Astrocyte (in vitro differentiated cells and primary cell): Measurements from ENCODE around the gene TUBB6. TPM values are rescaled to one million over a fixed set of nuclear protein-coding genes. Genes with fewer than 3 reads are reported as not detected.

ENCODE experiments used
- DNase-seq: peaks from one replicate; pipeline ENCODE4 v3.0.0-alpha.2; 2010; ENCODE audit warnings: low read depth
- FAIRE-seq: peaks from 2 replicates; lab custom pipeline; 2011; peaks lifted over from hg19 to GRCh38; lab: Jason Lieb, UNC
- H2AFZ ChIP-seq: 2 replicates; pipeline ENCODE4 v1.6.0; 2012; ENCODE audit warnings: low read depth, low read length, inconsistent platforms
- H3K27ac ChIP-seq: 2 replicates; pipeline ENCODE4 v1.5.1; 2011; ENCODE audit warnings: low read depth, low read length, inconsistent platforms
- H3K27me3 ChIP-seq: 2 replicates; pipeline ENCODE4 v1.6.0; 2011; ENCODE audit warnings: low read length, inconsistent platforms; ENCODE audit not compliant: insufficient read depth
- H3K36me3 ChIP-seq: 2 replicates; pipeline ENCODE4 v1.5.1; 2011; ENCODE audit warnings: low read length, inconsistent platforms; ENCODE audit not compliant: insufficient read depth
- H3K4me1 ChIP-seq: 2 replicates; pipeline ENCODE4 v1.5.1; 2011; ENCODE audit warnings: low read length, inconsistent platforms; ENCODE audit not compliant: insufficient read depth
- H3K4me2 ChIP-seq: 2 replicates; pipeline ENCODE4 v1.6.0; 2012; ENCODE audit warnings: low read length, inconsistent platforms
- H3K4me3 ChIP-seq: 2 replicates; pipeline ENCODE4 v1.5.1; 2011; ENCODE audit warnings: low read depth, mild to moderate bottlenecking, low read length, inconsistent platforms; ENCODE audit not compliant: insufficient read depth
- H3K79me2 ChIP-seq: 2 replicates; pipeline ENCODE4 v1.6.0; 2012; ENCODE audit warnings: mild to moderate bottlenecking, low read length, inconsistent platforms; ENCODE audit not compliant: insufficient read depth
- H3K9ac ChIP-seq: 2 replicates; pipeline ENCODE4 v1.6.0; 2012; ENCODE audit warnings: mild to moderate bottlenecking, low read length, inconsistent platforms
- H3K9me3 ChIP-seq: 2 replicates; pipeline ENCODE4 v1.5.1; 2012; ENCODE audit warnings: low read depth, mild to moderate bottlenecking, low read length, inconsistent platforms; ENCODE audit not compliant: insufficient read depth
- H4K20me1 ChIP-seq: 2 replicates; pipeline ENCODE4 v1.6.0; 2012; ENCODE audit warnings: low read length, inconsistent platforms; ENCODE audit not compliant: insufficient read depth
- H3K27ac Mint-ChIP-seq: one replicate; pipeline ENCODE4 v1.8.0; 2021; ENCODE audit warnings: mild to moderate bottlenecking, mixed read lengths; ENCODE audit not compliant: unreplicated experiment
- H3K27me3 Mint-ChIP-seq: one replicate; pipeline ENCODE4 v1.8.0; 2021; ENCODE audit warnings: low read depth, mixed read lengths; ENCODE audit not compliant: unreplicated experiment
- H3K36me3 Mint-ChIP-seq: one replicate; pipeline ENCODE4 v1.8.0; 2021; ENCODE audit warnings: low read depth, mixed read lengths; ENCODE audit not compliant: unreplicated experiment
- H3K4me1 Mint-ChIP-seq: one replicate; pipeline ENCODE4 v1.8.0; 2021; ENCODE audit warnings: low read depth, mixed read lengths; ENCODE audit not compliant: unreplicated experiment
- H3K4me3 Mint-ChIP-seq: one replicate; pipeline ENCODE4 v1.8.0; 2021; ENCODE audit warnings: mild to moderate bottlenecking, moderate library complexity, mixed read lengths; ENCODE audit not compliant: unreplicated experiment
- H3K9me3 Mint-ChIP-seq: one replicate; pipeline ENCODE4 v1.8.0; 2021; ENCODE audit warnings: mild to moderate bottlenecking, mixed read lengths; ENCODE audit not compliant: unreplicated experiment
- CTCF ChIP-seq: IDR thresholded peaks from 2 replicates; pipeline ENCODE4 v1.5.1; 2011; ENCODE audit warnings: low read depth, mild to moderate bottlenecking, inconsistent platforms, low read length, moderate library complexity; ENCODE audit not compliant: insufficient read depth
- EZH2 ChIP-seq: IDR thresholded peaks from 2 replicates; pipeline ENCODE4 v1.6.1; 2012; ENCODE audit warnings: mild to moderate bottlenecking, low read length, inconsistent platforms; ENCODE audit not compliant: insufficient read depth
- total RNA-seq: library from RNA; stranded (reverse); gene quantifications from 2 replicates; pipeline ENCODE4 v1.2.1, GENCODE V29; 2021

The TUBB6 gene
- total RNA-seq, 1 donor from 2014 or later, result 528 TPM

DNA sequence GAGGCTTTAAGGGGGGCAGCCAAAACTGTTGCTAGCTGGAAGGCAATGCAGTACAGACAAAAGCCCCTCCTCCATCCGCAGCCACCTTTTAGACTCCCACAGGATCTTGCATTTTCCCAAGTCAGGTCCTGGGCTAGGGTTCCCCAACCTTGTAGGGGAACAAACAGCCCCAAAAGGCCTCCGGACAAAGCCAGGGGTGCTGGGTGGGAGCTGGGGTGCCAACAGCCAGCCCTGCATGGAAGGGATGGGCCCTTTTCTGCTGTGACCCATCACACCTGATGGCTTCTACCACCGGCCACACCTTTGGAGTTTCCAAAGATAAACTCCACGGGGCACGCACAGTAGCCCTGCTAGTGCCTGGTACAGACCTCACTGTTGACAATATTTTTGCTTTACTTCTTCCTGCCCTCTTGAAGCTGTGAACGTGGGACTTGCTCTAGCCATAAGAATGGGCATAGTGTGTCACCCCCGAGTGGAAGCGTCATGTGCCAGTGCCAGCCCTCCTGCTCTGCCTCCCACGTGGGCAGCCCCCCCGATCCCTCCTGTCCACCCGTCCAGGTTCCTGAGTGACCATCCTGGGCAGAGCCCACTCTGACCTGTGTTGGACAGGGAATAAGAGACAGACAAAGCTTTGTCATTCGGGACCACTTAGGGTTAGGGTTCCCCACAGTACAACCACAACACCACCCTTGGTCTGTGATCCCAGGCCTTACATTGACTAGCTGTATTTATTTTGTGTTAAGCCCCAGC is 18.8 kb downstream of the TUBB6 start:
- Histone ChIP-seq H2AFZ (no peak overlapping the region), H3K4me2 (no peak overlapping the region), H3K27me3 (no peaks in the 10 kb centered on the region), H4K20me1 (peaks cover 82% of the 10 kb centered on the region), H3K79me2 (peaks cover 43% of the 10 kb centered on the region), H3K4me1 (peaks cover 3% of the 10 kb centered on the region), H3K36me3 (peaks cover 28% of the 10 kb centered on the region), H3K9ac (no peak overlapping the region), H3K9me3 (no peaks in the 10 kb centered on the region), H3K27ac (no peak overlapping the region), H3K4me3 (no peak overlapping the region)
- FAIRE-seq (no peak), DNase-seq (no peak)
- H3K4me1 Mint-ChIP-seq, result peaks cover 13% of the 10 kb centered on the region
- H3K4me3 Mint-ChIP-seq, result peak overlapping the region; percentile 45
- H3K9me3 Mint-ChIP-seq, result no peaks in the 10 kb centered on the region
- H3K27me3 Mint-ChIP-seq, result no peaks in the 10 kb centered on the region
- peak overlapping the region; percentile 62 for H3K27ac Mint-ChIP-seq
- H3K36me3 Mint-ChIP-seq, result peaks cover 15% of the 10 kb centered on the region
- TF ChIP-seq EZH2, result no peak
- TF ChIP-seq CTCF, result no peak

GRCh38 chr18:12327510-12328178 is 19.6 kb downstream of the TUBB6 start:
- peak overlapping the region; percentile 27 for H3K27ac ChIP-seq
- Mint-ChIP-seq H3K36me3 (peaks cover 15% of the 10 kb centered on the region), H3K9me3 (no peaks in the 10 kb centered on the region), H3K27ac (peak overlapping the region; percentile 62), H3K4me3 (no peak overlapping the region), H3K4me1 (peaks cover 13% of the 10 kb centered on the region), H3K27me3 (no peaks in the 10 kb centered on the region)
- H3K9me3 ChIP-seq, result no peaks in the 10 kb centered on the region
- peaks cover 35% of the 10 kb centered on the region for H3K79me2 ChIP-seq
- no peaks in the 10 kb centered on the region for H3K27me3 ChIP-seq
- peaks cover 28% of the 10 kb centered on the region for H3K36me3 ChIP-seq
- H3K4me1 ChIP-seq, result peaks cover 3% of the 10 kb centered on the region
- no peak for FAIRE-seq
- H2AFZ ChIP-seq, result no peak overlapping the region
- H3K4me3 ChIP-seq, result no peak overlapping the region
- H3K4me2 ChIP-seq, result no peak overlapping the region
- peak; percentile 86 for TF ChIP-seq CTCF
- TF ChIP-seq EZH2, result no peak
- H4K20me1 ChIP-seq, result peaks cover 77% of the 10 kb centered on the region
- DNase-seq, result peak; percentile 56
- H3K9ac ChIP-seq, result no peak overlapping the region
